ENCODE data around the gene MPP1.
"Not testable (repeated sequence)": the region's sequence is repeated elsewhere in the genome, so short reads cannot be mapped to it uniquely, and the experiment has no call there.

Gene MPP1

DNA sequence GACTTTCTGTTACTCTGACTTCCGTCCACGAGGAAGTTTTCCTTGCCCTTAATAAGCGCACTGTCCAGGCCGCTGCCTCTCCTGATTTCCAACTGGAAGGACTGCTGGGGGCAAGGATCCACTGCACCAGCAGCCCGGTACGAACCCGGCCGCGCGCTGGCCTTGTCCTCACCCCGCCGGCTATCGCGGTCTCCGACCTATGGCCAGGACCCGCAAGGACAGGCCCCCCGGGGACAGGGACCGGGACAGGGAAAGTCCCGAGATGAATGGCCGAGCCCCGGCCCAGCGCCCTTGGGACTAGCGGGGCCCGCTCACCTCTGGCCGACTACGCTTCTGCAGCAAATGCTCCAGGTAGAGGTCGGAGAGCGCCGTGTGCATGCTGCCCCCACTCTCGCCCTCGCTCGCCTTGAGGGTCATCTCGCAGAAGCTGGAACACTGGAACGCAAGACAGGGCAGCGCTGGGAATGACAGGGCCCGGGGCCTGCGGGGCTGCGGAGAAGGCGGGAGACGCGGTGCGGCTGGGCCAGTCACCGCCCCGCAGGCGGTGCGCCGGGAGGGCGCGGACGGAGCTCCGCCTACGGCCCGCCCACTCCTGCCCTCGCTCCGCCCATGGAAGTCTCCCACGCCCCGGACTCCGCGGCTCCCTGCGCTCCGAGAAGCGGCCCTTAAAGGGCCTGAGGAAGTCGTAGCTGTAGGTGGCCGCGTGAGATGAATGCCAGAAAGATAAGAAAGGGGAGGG, at the start of gene MPP1:
Gene MPP1 (minus strand): TSS at position 529 of the 739 bp plus-strand sequence. CDS start 112 bp downstream, at position 417.
- in situ Hi-C loops (cut with MboI; ENCODE audit: low sequenced_read_pairs), result no loop called here

- in situ Hi-C loops (cut with MboI; ENCODE audit: low sequenced_read_pairs), result no loop called here
These were observed 45.8 kb upstream of the MPP1 start for GRCh38 chrX:154850957-154851611.

GRCh38 chrX:154840856-154841255, 35.6 kb upstream of the MPP1 start:
- in situ Hi-C loops (cut with MboI; ENCODE audit: low sequenced_read_pairs), result loop anchor here (25.0 kb wide), 1 partner anchor 154 kb away; no protein-coding TSS in a partner anchor

DNA sequence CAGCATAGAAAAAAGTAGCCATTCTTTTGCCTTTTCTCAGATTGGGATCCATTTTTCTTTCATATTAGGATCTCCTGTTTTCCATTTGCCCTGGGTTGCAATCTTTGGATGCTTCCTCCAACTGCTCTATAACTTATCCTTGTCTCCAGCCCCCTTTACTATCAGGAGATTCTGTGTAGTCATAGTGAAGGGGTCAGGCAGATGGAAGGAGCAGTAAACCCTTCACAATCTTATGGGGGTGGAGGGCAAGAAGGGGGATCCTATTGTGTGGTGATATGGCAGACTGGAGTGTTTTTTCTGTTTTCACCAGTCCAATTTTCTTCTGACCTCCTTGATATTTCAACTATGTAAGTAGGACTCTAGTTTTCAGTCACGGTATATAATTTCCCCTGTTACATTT, 30.9 kb upstream of the MPP1 start:
- in situ Hi-C loops (cut with MboI; ENCODE audit: low sequenced_read_pairs), result loop anchor here (25.0 kb wide), 1 partner anchor 149 kb away; no protein-coding TSS in a partner anchor

GRCh38 chrX:154834562-154834961, 29.3 kb upstream of the MPP1 start, which contains the start of gene SMIM9:
Gene SMIM9, minus strand, starts transcription at chrX:154834662. Its CDS starts 3,806 bp downstream, at chrX:154830856.
- in situ Hi-C loops (cut with MboI; ENCODE audit: low sequenced_read_pairs), result loop anchor here (25.0 kb wide), 1 partner anchor 147 kb away; no protein-coding TSS in a partner anchor

GRCh38 chrX:154833746-154834274, 28.5 kb upstream of the MPP1 start:
- in situ Hi-C loops (cut with MboI; ENCODE audit: low sequenced_read_pairs), result loop anchor here (25.0 kb wide), 1 partner anchor 147 kb away; no protein-coding TSS in a partner anchor

DNA sequence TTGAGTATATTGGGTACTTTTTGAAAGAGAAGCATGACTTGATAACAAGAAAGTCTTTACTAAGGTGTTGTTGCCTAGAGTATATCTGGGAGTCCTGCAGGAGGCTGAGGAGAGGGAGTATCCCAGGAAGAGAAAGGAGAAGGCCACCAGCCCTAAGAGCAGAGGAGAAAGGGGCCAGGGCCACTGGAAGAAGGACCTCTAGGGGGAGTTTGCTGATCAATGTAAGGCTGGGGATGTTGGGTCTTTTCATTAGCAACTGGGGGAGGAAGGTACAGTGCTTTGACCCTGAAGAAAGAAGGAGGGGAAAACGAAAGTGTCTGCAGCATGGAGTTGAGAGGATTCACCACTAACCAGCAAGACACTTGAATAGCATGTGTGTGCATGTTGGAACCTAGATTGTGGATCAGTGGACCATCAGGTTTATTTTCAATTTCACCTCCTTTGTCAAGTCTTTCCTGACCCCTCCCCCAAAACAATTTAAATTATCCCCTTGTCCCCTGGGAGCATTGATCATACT, 24.7 kb upstream of the MPP1 start:
- in situ Hi-C loops (cut with MboI; ENCODE audit: low sequenced_read_pairs), result loop anchor here (25.0 kb wide), 1 partner anchor 143 kb away; no protein-coding TSS in a partner anchor

DNA sequence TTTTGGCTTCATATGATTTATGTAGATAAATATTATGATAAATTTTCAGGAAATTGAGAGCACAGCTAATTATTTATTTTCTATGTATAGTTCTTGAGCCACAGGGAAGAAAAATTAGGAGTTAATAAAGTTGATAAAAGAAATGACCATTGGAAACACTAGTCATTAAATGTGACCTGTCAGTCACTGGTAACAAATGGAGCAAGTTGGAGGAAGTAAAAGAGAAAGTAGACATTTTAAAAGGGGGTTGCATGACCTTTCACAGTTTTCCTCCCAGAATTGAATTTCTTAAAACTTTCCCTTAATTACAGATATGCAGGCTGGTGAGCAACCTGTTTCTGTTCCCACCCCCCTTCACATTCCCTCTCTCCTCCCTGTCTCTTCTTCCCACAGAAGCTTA, 23.8 kb upstream of the MPP1 start:
- in situ Hi-C loops (cut with MboI; ENCODE audit: low sequenced_read_pairs), result loop anchor here (25.0 kb wide), 1 partner anchor 142 kb away; no protein-coding TSS in a partner anchor

GRCh38 chrX:154828016-154828408, 22.7 kb upstream of the MPP1 start:
- in situ Hi-C loops (cut with MboI; ENCODE audit: low sequenced_read_pairs), result loop anchor here (25.0 kb wide), 1 partner anchor 141 kb away; no protein-coding TSS in a partner anchor

GRCh38 chrX:154827194-154828015, 22.1 kb upstream of the MPP1 start:
- in situ Hi-C loops (cut with MboI; ENCODE audit: low sequenced_read_pairs), result loop anchor here (25.0 kb wide), 1 partner anchor 140 kb away; no protein-coding TSS in a partner anchor

DNA sequence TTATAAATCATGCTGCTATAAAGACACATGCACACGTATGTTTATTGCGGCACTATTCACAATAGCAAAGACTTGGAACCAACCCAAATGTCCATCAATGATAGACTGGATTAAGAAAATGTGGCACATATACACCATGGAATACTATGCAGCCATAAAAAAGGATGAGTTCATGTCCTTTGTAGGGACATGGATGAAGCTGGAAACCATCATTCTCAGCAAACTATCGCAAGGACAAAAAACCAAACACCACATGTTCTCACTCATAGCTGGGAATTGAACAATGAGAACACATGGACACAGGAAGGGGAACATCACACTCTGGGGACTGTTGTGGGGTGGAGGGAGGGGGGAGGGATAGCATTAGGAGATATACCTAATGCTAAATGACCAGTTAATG, 20.3 kb upstream of the MPP1 start:
- in situ Hi-C loops (cut with MboI; ENCODE audit: low sequenced_read_pairs), result loop anchor here (25.0 kb wide), 1 partner anchor 138 kb away; no protein-coding TSS in a partner anchor

DNA sequence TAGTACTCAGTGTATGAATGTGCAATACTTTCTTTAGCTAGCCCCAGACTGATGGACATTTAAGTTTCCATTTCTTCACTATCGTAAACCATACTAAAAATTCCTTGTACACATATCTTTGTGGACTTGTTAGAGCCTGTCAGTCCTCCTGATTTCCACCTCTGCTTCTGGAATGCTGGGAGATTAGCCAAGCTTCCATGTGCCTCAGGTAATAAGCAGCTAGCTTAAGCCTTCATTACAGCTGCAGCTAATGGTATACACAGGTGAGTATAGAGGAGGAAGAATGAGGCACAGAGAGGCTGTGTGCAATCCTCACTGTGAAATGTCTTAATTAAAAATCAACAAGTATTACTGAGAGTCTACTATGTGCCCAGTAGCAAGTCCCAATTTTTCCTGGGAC, 19.4 kb upstream of the MPP1 start:
- in situ Hi-C loops (cut with MboI; ENCODE audit: low sequenced_read_pairs), result loop anchor here (25.0 kb wide), 1 partner anchor 137 kb away; no protein-coding TSS in a partner anchor

- in situ Hi-C loops (cut with MboI; ENCODE audit: low sequenced_read_pairs), result no loop called here
These were observed 16.7 kb upstream of the MPP1 start for GRCh38 chrX:154822029-154822428.

DNA sequence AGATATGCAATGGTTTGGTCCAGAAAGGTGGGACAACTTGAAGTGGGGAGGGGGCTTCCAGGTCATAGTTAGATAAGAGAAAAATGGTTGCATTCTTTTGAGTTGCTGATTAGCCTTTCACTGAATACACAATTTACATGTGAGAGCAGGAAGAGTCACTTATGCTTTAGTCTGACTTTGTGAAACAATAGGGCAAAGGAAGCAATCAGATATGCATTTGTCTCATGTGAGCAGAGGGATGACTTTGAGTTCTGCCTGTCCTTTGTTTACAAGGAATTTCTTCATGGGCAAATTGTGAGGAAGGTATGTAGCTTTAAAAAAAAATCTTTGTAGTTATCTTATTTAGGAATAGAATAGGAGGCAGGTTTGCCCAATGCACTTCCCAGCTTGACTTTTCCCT, 16.2 kb upstream of the MPP1 start:
- in situ Hi-C loops (cut with MboI; ENCODE audit: low sequenced_read_pairs), result no loop called here

DNA sequence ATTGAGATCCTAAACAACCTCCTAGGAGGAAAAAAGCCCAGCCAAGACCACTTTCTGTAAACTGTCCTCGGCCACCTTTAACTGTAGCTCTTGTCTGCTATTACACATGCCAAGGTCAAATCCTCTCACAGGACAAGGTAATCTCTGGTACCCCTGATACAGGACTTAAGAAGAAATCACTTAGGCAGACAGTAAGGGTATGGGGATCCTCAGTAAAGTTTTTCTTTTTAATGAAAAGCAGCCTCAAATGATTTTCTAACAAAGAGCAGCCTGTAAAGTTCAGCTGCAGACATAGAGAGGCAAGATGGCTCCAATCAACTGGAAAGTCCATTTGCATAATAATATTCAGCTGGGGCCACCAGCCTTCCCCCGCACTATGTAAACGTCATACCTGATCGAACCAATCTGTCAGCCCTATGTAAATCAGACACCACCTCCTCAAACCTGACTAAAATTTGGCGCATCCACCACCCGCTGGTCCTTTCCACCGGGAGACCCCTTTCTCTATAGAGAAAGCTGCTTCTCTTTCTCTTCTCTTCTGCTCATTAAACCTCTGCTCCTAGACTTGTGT, 14.6 kb upstream of the MPP1 start:
- in situ Hi-C loops (cut with MboI; ENCODE audit: low sequenced_read_pairs), result no loop called here

DNA sequence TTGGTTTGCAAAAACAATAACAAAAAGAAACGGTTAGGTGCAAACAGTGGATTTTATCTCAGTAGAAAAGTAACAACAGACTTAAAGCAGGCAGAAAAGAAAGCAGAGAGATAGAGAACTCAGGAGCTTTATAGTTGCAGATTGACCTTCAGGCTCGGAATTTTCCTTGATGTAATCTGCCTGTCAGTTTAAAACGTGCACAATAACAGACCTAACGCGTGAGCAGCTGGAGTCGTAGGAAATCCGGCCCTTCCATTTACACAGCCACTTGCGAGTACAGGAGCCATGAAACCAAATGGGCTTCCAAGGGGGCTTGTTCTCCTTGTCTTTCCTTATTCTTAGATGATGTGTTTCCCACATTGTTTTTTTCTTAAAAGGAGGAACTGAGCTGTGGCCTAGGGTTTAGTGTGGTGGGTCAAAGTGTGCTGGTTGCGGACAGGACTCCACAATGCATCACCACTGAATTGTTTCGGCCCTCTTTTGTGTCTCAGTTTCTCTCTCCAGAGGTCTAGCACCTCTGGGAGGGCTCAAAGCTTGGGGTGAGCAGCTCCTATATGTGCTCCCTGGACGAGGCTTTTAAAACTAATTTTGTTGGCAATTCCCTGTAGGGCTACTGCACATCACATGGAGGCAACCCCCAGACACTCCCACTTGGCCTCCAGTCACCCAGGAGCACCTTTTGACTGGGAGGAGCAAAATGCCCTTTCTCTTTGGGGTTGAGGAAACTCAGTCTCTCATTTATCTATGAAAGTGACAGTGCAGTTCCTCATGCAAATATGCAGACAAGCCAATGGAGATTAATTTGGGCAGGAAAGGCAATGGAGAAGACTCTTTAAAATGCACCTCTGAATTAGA, 13.9 kb upstream of the MPP1 start:
- in situ Hi-C loops (cut with MboI; ENCODE audit: low sequenced_read_pairs), result no loop called here

- in situ Hi-C loops (cut with MboI; ENCODE audit: low sequenced_read_pairs), result not testable (repeated sequence)
These were observed 11.8 kb upstream of the MPP1 start for GRCh38 chrX:154817048-154817618.

DNA sequence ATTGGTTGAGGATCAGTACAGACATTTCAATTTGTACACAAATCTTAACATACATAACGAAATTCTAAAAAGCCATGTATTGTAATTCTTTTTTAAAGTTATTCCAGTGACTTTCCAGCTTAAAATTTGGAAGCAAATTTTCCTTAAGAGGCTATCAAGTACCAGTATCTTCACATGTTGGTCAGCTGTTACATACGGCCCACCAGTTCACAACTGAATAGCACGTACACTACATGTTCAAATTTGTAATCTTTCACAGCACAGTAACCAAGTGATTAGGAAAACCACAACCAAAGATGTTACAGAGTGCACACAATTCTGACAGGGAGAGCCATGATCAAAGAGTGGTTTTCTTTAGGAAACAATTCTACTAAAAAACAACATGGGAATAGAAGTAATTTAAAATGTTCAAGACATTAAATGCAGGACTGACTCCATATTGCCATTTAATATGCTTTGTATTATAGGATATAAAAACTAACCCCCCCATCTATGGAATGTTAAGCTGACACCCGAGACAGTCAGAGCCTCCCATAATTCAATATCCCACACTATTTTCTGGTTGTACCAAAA, 11.1 kb upstream of the MPP1 start:
- in situ Hi-C loops (cut with MboI; ENCODE audit: low sequenced_read_pairs), result not testable (repeated sequence)
